Vagina (tissue), 2 donors: ENCODE measurements around the gene ZDHHC17. TPM values are rescaled to one million over a fixed set of nuclear protein-coding genes. Genes with fewer than 3 reads are reported as not detected.

Source experiments
- DNase-seq, 2 donors: peaks; one replicate each; pipeline ENCODE4 v3.0.0-alpha.2; 2017; ENCODE audit errors: extremely low spot score in 2 of 2
- H3K27ac ChIP-seq: fragments of 200-600 bp; sonication (generic); one replicate; pipeline ENCODE4 v1.5.1; 2019
- H3K27me3 ChIP-seq: fragments of 200-600 bp; sonication (generic); one replicate; pipeline ENCODE4 v1.5.1; 2019
- H3K36me3 ChIP-seq, 2 donors: fragments of 200-600 bp; sonication (generic); one replicate each; pipeline ENCODE4 v1.5.1; 2017 to 2019
- H3K4me1 ChIP-seq: fragments of 200-600 bp; sonication (generic); one replicate; pipeline ENCODE4 v1.5.1; 2019
- H3K4me3 ChIP-seq, 2 donors: fragments of 200-600 bp; sonication (generic); 1 replicate in 1 of 2; 2 replicates in 1 of 2; pipeline ENCODE4 v1.5.1; 2016 to 2019
- H3K9me3 ChIP-seq: fragments of 200-600 bp; sonication (generic); one replicate; pipeline ENCODE4 v1.5.1; 2019
- CTCF ChIP-seq, 3 experiments: fragments of 450-650 bp in 2 of 3; fragments of 200-600 bp in 1 of 3; sonication (generic) in 1 of 3; IDR thresholded peaks; one replicate each; pipeline ENCODE4 v1.5.1; 2017 to 2019; ENCODE audit warnings: antibody characterized with exemption in 3 of 3, mild to moderate bottlenecking in 2 of 3, moderate library complexity in 2 of 3
- POLR2A ChIP-seq, 2 donors: fragments of 450-650 bp; IDR thresholded peaks; one replicate each; pipeline ENCODE4 v1.6.1; 2017; ENCODE audit warnings: antibody characterized with exemption in 2 of 2, mild to moderate bottlenecking in 2 of 2, moderate library complexity in 2 of 2
- POLR2AphosphoS5 ChIP-seq, 2 donors: sonication (generic); formaldehyde crosslinking; IDR thresholded peaks; one replicate each; pipeline ENCODE4 v1.9.0; 2017; ENCODE audit warnings: antibody characterized with exemption in 2 of 2, mild to moderate bottlenecking in 2 of 2, low read depth in 1 of 2; ENCODE audit not compliant: insufficient read depth in 1 of 2
- intact Hi-C: fragments of 100-400 bp; cut with DNase I; formaldehyde crosslinking; loops from one replicate; pipeline ENCODE4 v1.15.1; 2023
- total RNA-seq: library from RNA; depleted of rRNA; stranded (reverse); fragments of >200 nt; gene quantifications from one replicate; pipeline ENCODE4 v1.2.3, GENCODE V29; 2016

Gene ZDHHC17
- total RNA-seq, 1 donor from 2014 or later = 59.9 TPM

- H3K27ac ChIP-seq = no peak overlapping the region
- no peaks in the 10 kb centered on the region for H3K27me3 ChIP-seq
- H3K9me3 ChIP-seq = no peaks in the 10 kb centered on the region
- intact Hi-C loops = no loop called here
- peaks cover 9% of the 10 kb centered on the region for H3K4me1 ChIP-seq
- no peak for DNase-seq
- peaks cover 0 to 12% of the 10 kb centered on the region in 2 donors for H3K36me3 ChIP-seq
- H3K4me3 ChIP-seq = no peak overlapping the region
- no peak for TF ChIP-seq POLR2A (IDR thresholded peaks at IDR 0.05)
- TF ChIP-seq CTCF (IDR thresholded peaks at IDR 0.05) = no peak
- no peak for TF ChIP-seq POLR2AphosphoS5 (IDR thresholded peaks at IDR 0.05; ENCODE audit: insufficient read depth in 1 of 2, low read depth in 1 of 2)
Measured at GRCh38 chr12:76798864-76799263, 34.9 kb downstream of the ZDHHC17 start.

GRCh38 chr12:76799362-76799761 lies 35.4 kb downstream of the ZDHHC17 start:
- no peak overlapping the region for H3K4me3 ChIP-seq
- no peak overlapping the region for H3K27ac ChIP-seq
- DNase-seq = no peak
- intact Hi-C loops = no loop called here
- TF ChIP-seq CTCF (IDR thresholded peaks at IDR 0.05) (no peak), POLR2A (IDR thresholded peaks at IDR 0.05) (no peak), POLR2AphosphoS5 (IDR thresholded peaks at IDR 0.05; ENCODE audit: insufficient read depth in 1 of 2, low read depth in 1 of 2) (no peak)
- H3K4me1 ChIP-seq = peaks cover 10% of the 10 kb centered on the region
- H3K27me3 ChIP-seq = no peaks in the 10 kb centered on the region
- H3K9me3 ChIP-seq = no peaks in the 10 kb centered on the region
- H3K36me3 ChIP-seq = peaks cover 0 to 12% of the 10 kb centered on the region in 2 donors

GRCh38 chr12:76802060-76802459 lies 38.1 kb downstream of the ZDHHC17 start:
- no peaks in the 10 kb centered on the region for H3K27me3 ChIP-seq
- H3K9me3 ChIP-seq = no peaks in the 10 kb centered on the region
- H3K4me1 ChIP-seq = peaks cover 13% of the 10 kb centered on the region
- TF ChIP-seq POLR2A (IDR thresholded peaks at IDR 0.05) (no peak), POLR2AphosphoS5 (IDR thresholded peaks at IDR 0.05; ENCODE audit: insufficient read depth in 1 of 2, low read depth in 1 of 2) (no peak), CTCF (IDR thresholded peaks at IDR 0.05) (no peak)
- H3K36me3 ChIP-seq = peaks cover 0 to 27% of the 10 kb centered on the region in 2 donors
- intact Hi-C loops = no loop called here
- DNase-seq = no peak
- H3K27ac ChIP-seq = no peak overlapping the region
- no peak overlapping the region for H3K4me3 ChIP-seq

- intact Hi-C loops = no loop called here
- no peak for DNase-seq
- Histone ChIP-seq H3K27me3 (no peaks in the 10 kb centered on the region), H3K9me3 (no peaks in the 10 kb centered on the region), H3K27ac (no peak overlapping the region), H3K36me3 (peaks cover 0 to 30% of the 10 kb centered on the region in 2 donors), H3K4me3 (no peak overlapping the region), H3K4me1 (peaks cover 10% of the 10 kb centered on the region)
- TF ChIP-seq POLR2AphosphoS5 (IDR thresholded peaks at IDR 0.05; ENCODE audit: insufficient read depth in 1 of 2, low read depth in 1 of 2) = no peak
Measured at GRCh38 chr12:76804435-76804976, 40.6 kb downstream of the ZDHHC17 start.

GRCh38 chr12:76810671-76811419 lies 46.9 kb downstream of the ZDHHC17 start:
- Histone ChIP-seq H3K36me3 (peaks cover 0 to 16% of the 10 kb centered on the region in 2 donors), H3K4me3 (no peak overlapping the region)
- TF ChIP-seq POLR2A (IDR thresholded peaks at IDR 0.05) (no peak), CTCF (IDR thresholded peaks at IDR 0.05) (no peak), POLR2AphosphoS5 (IDR thresholded peaks at IDR 0.05; ENCODE audit: insufficient read depth in 1 of 2, low read depth in 1 of 2) (no peak)

More at GRCh38 chr12:76810671-76811419, 46.9 kb downstream of the ZDHHC17 start:
- no peak overlapping the region for H3K27ac ChIP-seq
- intact Hi-C loops = no loop called here
- H3K9me3 ChIP-seq = no peaks in the 10 kb centered on the region
- H3K4me1 ChIP-seq = no peaks in the 10 kb centered on the region
- no peaks in the 10 kb centered on the region for H3K27me3 ChIP-seq
- no peak for DNase-seq
